ENCODE results near the gene BZW2.
A peak's percentile ranks its signal among the peaks of the same experiment; 100 is the strongest.
"Not testable (repeated sequence)": the region's sequence is repeated elsewhere in the genome, so short reads cannot be mapped to it uniquely, and the experiment has no call there.

Gene BZW2

GRCh38 chr7:16646472-16647072, 591 bp downstream of the BZW2 start:
- peak in 2 of 3 donors; percentile 30 to 35 for DNase-seq

GRCh38 chr7:16647435-16647960, 1.5 kb downstream of the BZW2 start:
- DNase-seq, result no peak

- DNase-seq, result peak; percentile 72 to 82 (median 80)
Observed at GRCh38 chr7:16648551-16648950, 2.6 kb downstream of the BZW2 start.

GRCh38 chr7:16649196-16649595, 3.2 kb downstream of the BZW2 start:
- DNase-seq, result no peak

- no peak for DNase-seq
Observed at GRCh38 chr7:16650266-16650665, 4.3 kb downstream of the BZW2 start.

- DNase-seq, result no peak
Observed at GRCh38 chr7:16651396-16652239, 5.6 kb downstream of the BZW2 start.

- no peak for DNase-seq
Observed at GRCh38 chr7:16652240-16652583, 6.2 kb downstream of the BZW2 start.

GRCh38 chr7:16652888-16653287, 6.9 kb downstream of the BZW2 start:
- no peak for DNase-seq

- DNase-seq, result no peak
Observed at GRCh38 chr7:16655394-16655793, 9.4 kb downstream of the BZW2 start.

GRCh38 chr7:16656141-16656540, 10.2 kb downstream of the BZW2 start:
- DNase-seq, result no peak

- peak; percentile 49 to 61 (median 58) for DNase-seq
Observed at GRCh38 chr7:16657656-16658279, 11.8 kb downstream of the BZW2 start.

- not testable (repeated sequence) for DNase-seq
Observed at GRCh38 chr7:16659854-16660497, 14.0 kb downstream of the BZW2 start.

GRCh38 chr7:16660702-16661464, 14.9 kb downstream of the BZW2 start:
- DNase-seq, result peak; percentile 28 to 74 (median 69)

GRCh38 chr7:16661924-16662323, 15.9 kb downstream of the BZW2 start:
- DNase-seq, result no peak

GRCh38 chr7:16667355-16667754, 21.4 kb downstream of the BZW2 start:
- no peak for DNase-seq

- peak; percentile 80 to 92 (median 92) for DNase-seq
Observed at GRCh38 chr7:16668049-16668858, 22.3 kb downstream of the BZW2 start.

GRCh38 chr7:16668978-16669377, 23.0 kb downstream of the BZW2 start:
- DNase-seq, result no peak

GRCh38 chr7:16669581-16669980, 23.6 kb downstream of the BZW2 start:
- no peak for DNase-seq

GRCh38 chr7:16670021-16670420, 24.0 kb downstream of the BZW2 start:
- no peak for DNase-seq

- no peak for DNase-seq
Observed at GRCh38 chr7:16670731-16671344, 24.9 kb downstream of the BZW2 start.

GRCh38 chr7:16671811-16672210, 25.8 kb downstream of the BZW2 start:
- DNase-seq, result no peak
